Neural cell (in vitro differentiated cells): ENCODE results near the gene FBXO47. TPM values are rescaled to one million over a fixed set of nuclear protein-coding genes. Genes with fewer than 3 reads are reported as not detected.

Experiments
- H2AFZ ChIP-seq: fragments of 200-600, 300-800 bp; sonication (generic), shearing (Covaris generic); 2 replicates; pipeline ENCODE4 v1.6.0; 2014; ENCODE audit warnings: low read depth, mild to moderate bottlenecking, antibody characterized with exemption, low read length, moderate library complexity
- H3F3A ChIP-seq: fragments of 200-600 bp; shearing (Covaris generic); 2 replicates; pipeline ENCODE4 v1.6.1; 2016; ENCODE audit warnings: mild to moderate bottlenecking, moderate library complexity, mixed read lengths, antibody characterized with exemption, low read length; ENCODE audit not compliant: insufficient read depth, poor library complexity, severe bottlenecking
- H3K27ac ChIP-seq: fragments of 200-600, 300-800 bp; sonication (generic), shearing (Covaris generic); 2 replicates; pipeline ENCODE4 v1.5.1; 2014; ENCODE audit warnings: mild to moderate bottlenecking, low read length, moderate library complexity
- H3K27me3 ChIP-seq: fragments of 300-800, 200-600 bp; sonication (generic), shearing (Covaris generic); 2 replicates; pipeline ENCODE4 v1.6.0; 2014; ENCODE audit warnings: mild to moderate bottlenecking, low read depth, low read length, moderate library complexity; ENCODE audit not compliant: insufficient read depth
- H3K36me3 ChIP-seq: fragments of 300-800, 200-600 bp; sonication (generic), shearing (Covaris generic); 2 replicates; pipeline ENCODE4 v1.5.1; 2014; ENCODE audit warnings: mild to moderate bottlenecking, antibody characterized with exemption, low read length, moderate library complexity; ENCODE audit not compliant: insufficient read depth
- H3K4me2 ChIP-seq: fragments of 300-800, 200-600 bp; sonication (generic), shearing (Covaris generic); 2 replicates; pipeline ENCODE4 v1.6.0; 2014; ENCODE audit warnings: mild to moderate bottlenecking, low read length
- H3K4me3 ChIP-seq: fragments of 300-800, 200-600 bp; sonication (generic), shearing (Covaris generic); 2 replicates; pipeline ENCODE4 v1.5.1; 2014; ENCODE audit warnings: mild to moderate bottlenecking, low read length, moderate library complexity
- H3K79me2 ChIP-seq: fragments of 200-600 bp; shearing (Covaris generic); replicated peaks from 2 replicates; pipeline ENCODE4 v1.6.0; 2014; ENCODE audit warnings: mild to moderate bottlenecking, low read length, moderate library complexity; ENCODE audit not compliant: insufficient read depth
- H3K9ac ChIP-seq: fragments of 300-800, 200-600 bp; sonication (generic), shearing (Covaris generic); 2 replicates; pipeline ENCODE4 v1.6.1; 2016; ENCODE audit warnings: mild to moderate bottlenecking, low read length, mixed read lengths
- H3K9me2 ChIP-seq: fragments of 200-600 bp; shearing (Covaris generic); 2 replicates; pipeline ENCODE4 v1.6.1; 2016; ENCODE audit warnings: mild to moderate bottlenecking, low read length, mixed read lengths; ENCODE audit not compliant: insufficient read depth
- H3K9me3 ChIP-seq: fragments of 200-600, 300-800 bp; sonication (generic), shearing (Covaris generic); 2 replicates; pipeline ENCODE4 v1.6.1; 2016; ENCODE audit warnings: mild to moderate bottlenecking, mixed run types, low read length, moderate library complexity, mixed read lengths
- H4K20me1 ChIP-seq: fragments of 200-600 bp; shearing (Covaris generic); 2 replicates; pipeline ENCODE4 v1.6.1; 2016; ENCODE audit warnings: mild to moderate bottlenecking, mixed run types; ENCODE audit not compliant: insufficient read depth
- CTCF ChIP-seq: fragments of 450-650 bp; IDR thresholded peaks from 2 replicates; pipeline ENCODE4 v1.5.1; 2014; ENCODE audit warnings: antibody characterized with exemption, mild to moderate bottlenecking, moderate library complexity; ENCODE audit not compliant: poor library complexity, severe bottlenecking
- EP300 ChIP-seq: fragments of 450-650 bp; conservative IDR thresholded peaks from 2 replicates; pipeline ENCODE4 v1.6.1; 2014; ENCODE audit warnings: antibody characterized with exemption, mild to moderate bottlenecking, moderate library complexity; ENCODE audit not compliant: poor library complexity, severe bottlenecking
- EZH2 ChIP-seq: fragments of 200-600, 300-800 bp; shearing (Covaris generic), sonication (generic); IDR thresholded peaks from 2 replicates; pipeline ENCODE4 v1.6.1; 2014; ENCODE audit warnings: antibody characterized with exemption, low read length, borderline replicate concordance, mild to moderate bottlenecking; ENCODE audit not compliant: insufficient read depth, poor library complexity, severe bottlenecking
- MXI1 ChIP-seq: fragments of 450-650 bp; conservative IDR thresholded peaks from 2 replicates; pipeline ENCODE4 v1.6.1; 2014; ENCODE audit warnings: antibody characterized with exemption, mild to moderate bottlenecking; ENCODE audit not compliant: poor library complexity, severe bottlenecking
- POLR2AphosphoS5 ChIP-seq: IDR thresholded peaks from 2 replicates; pipeline ENCODE4 v1.6.1; 2012
- RAD21 ChIP-seq: fragments of 450-650 bp; conservative IDR thresholded peaks from 2 replicates; pipeline ENCODE4 v1.6.1; 2014; ENCODE audit warnings: antibody characterized with exemption, mild to moderate bottlenecking, moderate library complexity
- REST ChIP-seq: IDR thresholded peaks from 2 replicates; pipeline ENCODE4 v1.6.1; 2012; ENCODE audit warnings: borderline replicate concordance
- SMC3 ChIP-seq: fragments of 450-650 bp; conservative IDR thresholded peaks from 2 replicates; pipeline ENCODE4 v1.6.1; 2014; ENCODE audit warnings: antibody characterized with exemption, mild to moderate bottlenecking, moderate library complexity; ENCODE audit not compliant: poor library complexity
- TAF1 ChIP-seq: IDR thresholded peaks from 2 replicates; pipeline ENCODE4 v1.6.1; 2012; ENCODE audit warnings: low read depth
- polyA plus RNA-seq: library from polyadenylated mRNA; depleted of rRNA; stranded (reverse); fragments of >200 nt; gene quantifications from 2 replicates; pipeline ENCODE4 v1.2.3, GENCODE V29; 2014

FBXO47 gene
- polyA plus RNA-seq, 1 donor from 2014 or later = not detected

- no peaks in the 10 kb centered on the region for H4K20me1 ChIP-seq
- H3K27me3 ChIP-seq = no peaks in the 10 kb centered on the region
- H3K9ac ChIP-seq = no peak overlapping the region
- peaks cover 4% of the 10 kb centered on the region for H3K79me2 ChIP-seq
- TF ChIP-seq RAD21 = no peak
- no peak for TF ChIP-seq POLR2AphosphoS5
- TF ChIP-seq TAF1 = no peak
- H3K9me3 ChIP-seq = no peaks in the 10 kb centered on the region
- H3K4me2 ChIP-seq = no peak overlapping the region
- H3K9me2 ChIP-seq = no peaks in the 10 kb centered on the region
- H3K27ac ChIP-seq = no peak overlapping the region
- no peak overlapping the region for H2AFZ ChIP-seq
- no peaks in the 10 kb centered on the region for H3K36me3 ChIP-seq
- H3F3A ChIP-seq = no peaks in the 10 kb centered on the region
- no peak overlapping the region for H3K4me3 ChIP-seq
Measured at GRCh38 chr17:38911081-38911730, 56.0 kb downstream of the FBXO47 start.

- H3K4me3 ChIP-seq = no peak overlapping the region
- no peaks in the 10 kb centered on the region for H3F3A ChIP-seq
- TF ChIP-seq REST = no peak
- TF ChIP-seq EZH2 = no peak
- no peak for TF ChIP-seq EP300
- no peak for TF ChIP-seq MXI1
- TF ChIP-seq POLR2AphosphoS5 = no peak
- no peak for TF ChIP-seq SMC3
- TF ChIP-seq CTCF = no peak
- no peak for TF ChIP-seq TAF1
- no peak for TF ChIP-seq RAD21
- no peak overlapping the region for H3K27ac ChIP-seq
- no peaks in the 10 kb centered on the region for H3K9me3 ChIP-seq
- H3K9me2 ChIP-seq = no peaks in the 10 kb centered on the region
- H3K36me3 ChIP-seq = no peaks in the 10 kb centered on the region
- H3K27me3 ChIP-seq = no peaks in the 10 kb centered on the region
- peaks cover 4% of the 10 kb centered on the region for H3K79me2 ChIP-seq
- no peak overlapping the region for H3K9ac ChIP-seq
- no peaks in the 10 kb centered on the region for H4K20me1 ChIP-seq
- no peak overlapping the region for H3K4me2 ChIP-seq
- H2AFZ ChIP-seq = no peak overlapping the region
Measured at GRCh38 chr17:38910325-38910724, 56.9 kb downstream of the FBXO47 start.
